Measurements from ENCODE around the gene DOP1B.
A peak's percentile ranks its signal among the peaks of the same experiment; 100 is the strongest.

The DOP1B gene

GRCh38 chr21:36113647-36114428, 42.8 kb upstream of the DOP1B start:
- Histone ChIP-seq H3K27ac (ENCODE audit: low read length) (no peak overlapping the region), H3K79me2 (ENCODE audit: low read length) (no peaks in the 10 kb centered on the region), H3K27me3 (replicated peaks; ENCODE audit: insufficient read depth, low read length) (no peaks in the 10 kb centered on the region), H3K4me2 (ENCODE audit: low read depth, low read length) (no peak overlapping the region), H3K9me3 (replicated peaks; ENCODE audit: insufficient read depth, low read length) (no peaks in the 10 kb centered on the region), H3K4me3 (ENCODE audit: low read length) (no peak overlapping the region), H4K20me1 (ENCODE audit: insufficient read depth, low read length) (no peaks in the 10 kb centered on the region), H3F3A (ENCODE audit: insufficient read depth, low read length) (peaks cover 10% of the 10 kb centered on the region), H3K9ac (ENCODE audit: low read length) (no peak overlapping the region), H2AFZ (ENCODE audit: low read length) (no peak overlapping the region), H3K36me3 (replicated peaks; ENCODE audit: insufficient read depth, low read length) (no peaks in the 10 kb centered on the region), H3K9me2 (replicated peaks; ENCODE audit: insufficient read depth, low read length) (no peaks in the 10 kb centered on the region), H3K4me1 (ENCODE audit: low read length) (peaks cover 10% of the 10 kb centered on the region)
- peak; percentile 70 for DNase-seq
- TF ChIP-seq EZH2 (optimal IDR thresholded peaks at IDR 0.05; ENCODE audit: low read depth, low read length) (no peak), EZH2phosphoT487 (IDR thresholded peaks at IDR 0.05; ENCODE audit: low read length) (no peak), CTCF (IDR thresholded peaks at IDR 0.05; ENCODE audit: low read length) (no peak)

- H3K27me3 ChIP-seq (replicated peaks; ENCODE audit: insufficient read depth, low read length): no peaks in the 10 kb centered on the region
- TF ChIP-seq EZH2 (optimal IDR thresholded peaks at IDR 0.05; ENCODE audit: low read depth, low read length) (no peak), CTCF (IDR thresholded peaks at IDR 0.05; ENCODE audit: low read length) (no peak), EZH2phosphoT487 (IDR thresholded peaks at IDR 0.05; ENCODE audit: low read length) (no peak)
- no peaks in the 10 kb centered on the region for H3K79me2 ChIP-seq (ENCODE audit: low read length)
- H3K9me2 ChIP-seq (replicated peaks; ENCODE audit: insufficient read depth, low read length): no peaks in the 10 kb centered on the region
- H2AFZ ChIP-seq (ENCODE audit: low read length): no peak overlapping the region
- no peaks in the 10 kb centered on the region for H3K9me3 ChIP-seq (replicated peaks; ENCODE audit: insufficient read depth, low read length)
- peaks cover 10% of the 10 kb centered on the region for H3F3A ChIP-seq (ENCODE audit: insufficient read depth, low read length)
- no peaks in the 10 kb centered on the region for H4K20me1 ChIP-seq (ENCODE audit: insufficient read depth, low read length)
- H3K4me1 ChIP-seq (ENCODE audit: low read length): peaks cover 10% of the 10 kb centered on the region
- H3K36me3 ChIP-seq (replicated peaks; ENCODE audit: insufficient read depth, low read length): no peaks in the 10 kb centered on the region
- DNase-seq: no peak
- no peak overlapping the region for H3K4me2 ChIP-seq (ENCODE audit: low read depth, low read length)
- H3K4me3 ChIP-seq (ENCODE audit: low read length): no peak overlapping the region
- H3K27ac ChIP-seq (ENCODE audit: low read length): no peak overlapping the region
- H3K9ac ChIP-seq (ENCODE audit: low read length): no peak overlapping the region
These were observed 41.4 kb upstream of the DOP1B start for GRCh38 chr21:36115138-36115730.

GRCh38 chr21:36117286-36117741, 39.3 kb upstream of the DOP1B start:
- Histone ChIP-seq H3K79me2 (ENCODE audit: low read length) (no peaks in the 10 kb centered on the region), H3K9me3 (replicated peaks; ENCODE audit: insufficient read depth, low read length) (no peaks in the 10 kb centered on the region), H3K9me2 (replicated peaks; ENCODE audit: insufficient read depth, low read length) (no peaks in the 10 kb centered on the region), H3K36me3 (replicated peaks; ENCODE audit: insufficient read depth, low read length) (no peaks in the 10 kb centered on the region), H3K9ac (ENCODE audit: low read length) (no peak overlapping the region), H2AFZ (ENCODE audit: low read length) (peak overlapping the region; percentile 17; the same call in 1 of the 2 replicates), H3K4me2 (ENCODE audit: low read depth, low read length) (no peak overlapping the region), H3K4me1 (ENCODE audit: low read length) (peaks cover 10% of the 10 kb centered on the region), H3F3A (ENCODE audit: insufficient read depth, low read length) (peaks cover 10% of the 10 kb centered on the region), H3K27ac (ENCODE audit: low read length) (peak overlapping the region; percentile 5; the same call in 1 of the 2 replicates), H4K20me1 (ENCODE audit: insufficient read depth, low read length) (no peaks in the 10 kb centered on the region), H3K4me3 (ENCODE audit: low read length) (no peak overlapping the region), H3K27me3 (replicated peaks; ENCODE audit: insufficient read depth, low read length) (no peaks in the 10 kb centered on the region)
- DNase-seq: peak; percentile 38
- no peak for TF ChIP-seq EZH2phosphoT487 (IDR thresholded peaks at IDR 0.05; ENCODE audit: low read length)
- TF ChIP-seq EZH2 (optimal IDR thresholded peaks at IDR 0.05; ENCODE audit: low read depth, low read length): no peak
- no peak for TF ChIP-seq CTCF (IDR thresholded peaks at IDR 0.05; ENCODE audit: low read length)

Data from MM.1S (cell line).